HEK293 (cell line): ENCODE data around the gene CDC25C.

Source experiments
- CTCF ChIA-PET: fragments of 350-600 bp; formaldehyde crosslinking; extraction: SDS; loops from one replicate; lab custom pipeline; 2021; ENCODE audit warnings: antibody characterized with exemption; lab: Yijun Ruan, JAX
- POLR2A ChIA-PET: fragments of 300-600 bp; formaldehyde crosslinking; extraction: SDS; loops from one replicate; lab custom pipeline; 2020; ENCODE audit warnings: antibody characterized with exemption, inconsistent platforms; lab: Yijun Ruan, JAX
- H3K27ac ChIP-seq: fragments of 200-500 bp; sonication (Bioruptor generic); 2 replicates; pipeline ENCODE4 v1.5.1; 2014; ENCODE audit warnings: low read depth, low read length, control low read depth, inconsistent platforms; ENCODE audit errors: extremely low read depth
- H3K36me3 ChIP-seq, 2 experiments: fragments of 200-500 bp in 1 of 2; sonication (Bioruptor generic) in 1 of 2; 1 replicate in 1 of 2; 2 replicates in 1 of 2; pipeline ENCODE4 v1.5.1; 2014 to 2017; ENCODE audit warnings: inconsistent platforms in 2 of 2, low read length in 2 of 2; ENCODE audit not compliant: control insufficient read depth in 2 of 2, insufficient read depth in 1 of 2
- H3K4me1 ChIP-seq: fragments of 200-500 bp; sonication (Bioruptor generic); 2 replicates; pipeline ENCODE4 v1.5.1; 2014; ENCODE audit warnings: mild to moderate bottlenecking, low read length, inconsistent platforms; ENCODE audit not compliant: control insufficient read depth, insufficient read depth
- H3K4me3 ChIP-seq: 2 replicates; pipeline ENCODE4 v1.5.1; 2011; ENCODE audit warnings: low read depth, mild to moderate bottlenecking, control low read depth, low read length, moderate library complexity
- H3K9me3 ChIP-seq: fragments of 200-500 bp; sonication (Bioruptor generic); 2 replicates; pipeline ENCODE4 v1.5.1; 2014; ENCODE audit warnings: low read depth, low read length, inconsistent platforms; ENCODE audit not compliant: control insufficient read depth, insufficient read depth
- BCL6B ChIP-seq: fragments of 450-650 bp; formaldehyde crosslinking; IDR thresholded peaks from 2 replicates; pipeline ENCODE4 v1.5.1; 2017; ENCODE audit warnings: missing biosample characterization, missing genetic modification characterization
- MZF1 ChIP-seq: fragments of 450-650 bp; formaldehyde crosslinking; IDR thresholded peaks from 2 replicates; pipeline ENCODE4 v1.5.1; 2017; ENCODE audit warnings: missing biosample characterization, missing genetic modification characterization, borderline replicate concordance
- PRDM2 ChIP-seq: fragments of 450-650 bp; formaldehyde crosslinking; IDR thresholded peaks from 2 replicates; pipeline ENCODE4 v1.5.1; 2016; ENCODE audit warnings: missing biosample characterization, missing genetic modification characterization, borderline replicate concordance
- TSHZ1 ChIP-seq: fragments of 450-650 bp; formaldehyde crosslinking; IDR thresholded peaks from 2 replicates; pipeline ENCODE4 v1.5.1; 2016; ENCODE audit warnings: missing biosample characterization, missing genetic modification characterization, borderline replicate concordance
- ZBTB1 ChIP-seq: fragments of 450-650 bp; formaldehyde crosslinking; IDR thresholded peaks from 2 replicates; pipeline ENCODE4 v1.5.1; 2016; ENCODE audit warnings: missing biosample characterization, missing genetic modification characterization
- ZFP37 ChIP-seq: fragments of 450-650 bp; formaldehyde crosslinking; IDR thresholded peaks from 2 replicates; pipeline ENCODE4 v1.5.1; 2016; ENCODE audit warnings: missing biosample characterization, missing genetic modification characterization
- ZNF133 ChIP-seq: fragments of 450-650 bp; formaldehyde crosslinking; IDR thresholded peaks from 2 replicates; pipeline ENCODE4 v1.5.1; 2016; ENCODE audit warnings: missing biosample characterization, missing genetic modification characterization
- ZNF366 ChIP-seq: fragments of 450-650 bp; formaldehyde crosslinking; conservative IDR thresholded peaks from 2 replicates; pipeline ENCODE4 v1.5.1; 2016; ENCODE audit warnings: missing biosample characterization, missing genetic modification characterization
- ZNF501 ChIP-seq: fragments of 450-650 bp; formaldehyde crosslinking; IDR thresholded peaks from 2 replicates; pipeline ENCODE4 v1.5.1; 2016; ENCODE audit warnings: missing biosample characterization, missing genetic modification characterization
- ZNF530 ChIP-seq: fragments of 450-650 bp; formaldehyde crosslinking; IDR thresholded peaks from 2 replicates; pipeline ENCODE4 v1.5.1; 2016; ENCODE audit warnings: low read depth, missing biosample characterization, missing genetic modification characterization
- ZNF561 ChIP-seq: fragments of 450-650 bp; IDR thresholded peaks from 2 replicates; pipeline ENCODE4 v1.5.1; 2018; ENCODE audit warnings: missing biosample characterization, missing genetic modification characterization, borderline replicate concordance
- ZNF600 ChIP-seq: fragments of 450-650 bp; formaldehyde crosslinking; IDR thresholded peaks from 2 replicates; pipeline ENCODE4 v1.5.1; 2016; ENCODE audit warnings: missing biosample characterization, missing genetic modification characterization
- ZNF658 ChIP-seq: fragments of 450-650 bp; formaldehyde crosslinking; IDR thresholded peaks from 2 replicates; pipeline ENCODE4; 2016; ENCODE audit warnings: missing biosample characterization, missing genetic modification characterization
- ZNF707 ChIP-seq: fragments of 450-650 bp; formaldehyde crosslinking; IDR thresholded peaks from 2 replicates; pipeline ENCODE4 v1.5.1; 2016; ENCODE audit warnings: missing biosample characterization, missing genetic modification characterization
- TF ChIP-seq, protein P1 (sequence below): fragments of 450-650 bp; formaldehyde crosslinking; IDR thresholded peaks from 2 replicates; pipeline ENCODE4 v1.5.1; 2016; ENCODE audit warnings: missing biosample characterization, missing genetic modification characterization

Gene CDC25C

DNA sequence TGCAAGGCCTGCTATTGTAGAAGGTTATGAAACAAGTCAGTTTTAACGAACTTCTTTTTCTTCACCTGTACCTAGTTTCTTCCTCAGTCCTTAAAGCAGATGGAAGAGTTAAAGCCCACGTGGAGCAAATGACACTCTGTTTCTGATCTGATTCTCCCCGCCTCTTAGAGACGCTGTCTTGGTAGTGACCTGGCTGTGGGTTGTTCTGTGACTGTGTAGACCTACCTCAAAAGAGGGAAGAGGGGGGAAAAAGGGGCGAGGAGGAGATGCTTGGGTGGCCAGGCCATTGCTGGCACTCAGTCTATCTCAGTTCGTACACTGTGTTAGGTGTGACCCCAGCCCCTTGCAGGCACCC is 57.8 kb downstream of the CDC25C start:
- H3K36me3 ChIP-seq = no peaks in the 10 kb centered on the region
- POLR2A ChIA-PET = interaction anchor here (1.7 kb wide), 1 partner anchor 60 kb away, joined by 4 read pairs; the partner anchor contains the start of gene CDC23
- H3K9me3 ChIP-seq = no peaks in the 10 kb centered on the region
- TF ChIP-seq ZNF501 (tag by site-specific recombination) = no peak
- TF ChIP-seq ZBTB1 (tag by site-specific recombination) = no peak
- TF ChIP-seq ZNF658 (tag by site-specific recombination) = no peak
- no peak for TF ChIP-seq ZFP37 (tag by site-specific recombination)
- no peak for TF ChIP-seq ZNF530 (tag by site-specific recombination)
- TF ChIP-seq, protein P1, sequence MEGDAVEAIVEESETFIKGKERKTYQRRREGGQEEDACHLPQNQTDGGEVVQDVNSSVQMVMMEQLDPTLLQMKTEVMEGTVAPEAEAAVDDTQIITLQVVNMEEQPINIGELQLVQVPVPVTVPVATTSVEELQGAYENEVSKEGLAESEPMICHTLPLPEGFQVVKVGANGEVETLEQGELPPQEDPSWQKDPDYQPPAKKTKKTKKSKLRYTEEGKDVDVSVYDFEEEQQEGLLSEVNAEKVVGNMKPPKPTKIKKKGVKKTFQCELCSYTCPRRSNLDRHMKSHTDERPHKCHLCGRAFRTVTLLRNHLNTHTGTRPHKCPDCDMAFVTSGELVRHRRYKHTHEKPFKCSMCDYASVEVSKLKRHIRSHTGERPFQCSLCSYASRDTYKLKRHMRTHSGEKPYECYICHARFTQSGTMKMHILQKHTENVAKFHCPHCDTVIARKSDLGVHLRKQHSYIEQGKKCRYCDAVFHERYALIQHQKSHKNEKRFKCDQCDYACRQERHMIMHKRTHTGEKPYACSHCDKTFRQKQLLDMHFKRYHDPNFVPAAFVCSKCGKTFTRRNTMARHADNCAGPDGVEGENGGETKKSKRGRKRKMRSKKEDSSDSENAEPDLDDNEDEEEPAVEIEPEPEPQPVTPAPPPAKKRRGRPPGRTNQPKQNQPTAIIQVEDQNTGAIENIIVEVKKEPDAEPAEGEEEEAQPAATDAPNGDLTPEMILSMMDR (tag by site-specific recombination) = no peak
- no peak for TF ChIP-seq BCL6B (tag by site-specific recombination)
- TF ChIP-seq ZNF366 = no peak
- TF ChIP-seq ZNF133 (tag by site-specific recombination) = no peak
- peaks cover 21% of the 10 kb centered on the region for H3K4me1 ChIP-seq
- CTCF ChIA-PET = no interaction called here
- H3K4me3 ChIP-seq = no peak overlapping the region
- no peak overlapping the region for H3K27ac ChIP-seq

GRCh38 chr5:138272681-138273080 is 58.9 kb downstream of the CDC25C start:
- Histone ChIP-seq H3K27ac (no peak overlapping the region), H3K36me3 (no peaks in the 10 kb centered on the region), H3K9me3 (no peaks in the 10 kb centered on the region), H3K4me1 (peaks cover 21% of the 10 kb centered on the region), H3K4me3 (no peak overlapping the region)
- no peak for TF ChIP-seq ZNF561 (tag by site-specific recombination)
- no peak for TF ChIP-seq PRDM2
- peak; percentile 41; the same call in 1 of the 2 replicates for TF ChIP-seq ZNF600
- TF ChIP-seq TSHZ1 (tag by site-specific recombination) = no peak
- no peak for TF ChIP-seq MZF1 (tag by site-specific recombination)
- no peak for TF ChIP-seq ZNF707 (tag by site-specific recombination)
- ChIA-PET POLR2A (no interaction called here), CTCF (interaction anchor here (0.8 kb wide), 1 partner anchor 10 kb away, joined by 4 read pairs; no protein-coding TSS in a partner anchor)
